ENCODE results near the gene MED16. TPM values are rescaled to one million over a fixed set of nuclear protein-coding genes. Genes with fewer than 3 reads are reported as not detected.

The MED16 gene
- total and polyA plus RNA-seq, 2 of the 13 experiments (the other 11 are each of a cell fraction or from before 2014, with no cell fraction given): 13.3 to 14.8 TPM

DNA sequence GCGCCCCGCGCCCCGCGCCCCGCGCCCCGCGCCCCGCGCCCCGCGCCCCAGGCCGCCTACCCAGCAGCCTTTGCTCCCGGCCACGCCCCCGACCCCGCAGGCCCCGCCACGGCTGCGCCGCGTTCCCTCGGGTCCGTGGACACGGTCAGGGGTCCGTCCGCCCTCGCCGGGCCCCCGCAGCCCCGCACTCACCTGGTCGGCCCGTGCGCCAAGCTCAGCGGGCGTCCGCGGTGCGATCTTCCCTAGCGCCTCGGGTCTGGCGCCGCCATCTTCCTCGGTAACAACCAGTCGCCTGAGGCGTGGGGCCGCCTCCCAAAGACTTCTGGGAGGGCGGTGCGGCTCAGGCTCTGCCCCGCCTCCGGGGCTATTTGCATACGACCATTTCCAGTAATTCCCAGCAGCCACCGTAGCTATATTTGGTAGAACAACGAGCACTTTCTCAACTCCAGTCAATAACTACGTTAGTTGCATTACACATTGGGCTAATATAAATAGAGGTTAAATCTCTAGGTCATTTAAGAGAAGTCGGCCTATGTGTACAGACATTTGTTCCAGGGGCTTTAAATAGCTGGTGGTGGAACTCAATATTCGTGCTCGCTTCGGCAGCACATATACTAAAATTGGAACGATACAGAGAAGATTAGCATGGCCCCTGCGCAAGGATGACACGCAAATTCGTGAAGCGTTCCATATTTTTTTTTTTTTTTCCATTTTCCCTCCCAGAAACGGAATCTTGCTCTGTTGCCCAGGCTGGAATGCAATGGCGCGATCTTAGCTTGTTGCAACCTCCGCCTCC, at the start of gene MED16, which contains the start of gene RNU6-9 (continued):
- TF ChIP-seq, protein P1, sequence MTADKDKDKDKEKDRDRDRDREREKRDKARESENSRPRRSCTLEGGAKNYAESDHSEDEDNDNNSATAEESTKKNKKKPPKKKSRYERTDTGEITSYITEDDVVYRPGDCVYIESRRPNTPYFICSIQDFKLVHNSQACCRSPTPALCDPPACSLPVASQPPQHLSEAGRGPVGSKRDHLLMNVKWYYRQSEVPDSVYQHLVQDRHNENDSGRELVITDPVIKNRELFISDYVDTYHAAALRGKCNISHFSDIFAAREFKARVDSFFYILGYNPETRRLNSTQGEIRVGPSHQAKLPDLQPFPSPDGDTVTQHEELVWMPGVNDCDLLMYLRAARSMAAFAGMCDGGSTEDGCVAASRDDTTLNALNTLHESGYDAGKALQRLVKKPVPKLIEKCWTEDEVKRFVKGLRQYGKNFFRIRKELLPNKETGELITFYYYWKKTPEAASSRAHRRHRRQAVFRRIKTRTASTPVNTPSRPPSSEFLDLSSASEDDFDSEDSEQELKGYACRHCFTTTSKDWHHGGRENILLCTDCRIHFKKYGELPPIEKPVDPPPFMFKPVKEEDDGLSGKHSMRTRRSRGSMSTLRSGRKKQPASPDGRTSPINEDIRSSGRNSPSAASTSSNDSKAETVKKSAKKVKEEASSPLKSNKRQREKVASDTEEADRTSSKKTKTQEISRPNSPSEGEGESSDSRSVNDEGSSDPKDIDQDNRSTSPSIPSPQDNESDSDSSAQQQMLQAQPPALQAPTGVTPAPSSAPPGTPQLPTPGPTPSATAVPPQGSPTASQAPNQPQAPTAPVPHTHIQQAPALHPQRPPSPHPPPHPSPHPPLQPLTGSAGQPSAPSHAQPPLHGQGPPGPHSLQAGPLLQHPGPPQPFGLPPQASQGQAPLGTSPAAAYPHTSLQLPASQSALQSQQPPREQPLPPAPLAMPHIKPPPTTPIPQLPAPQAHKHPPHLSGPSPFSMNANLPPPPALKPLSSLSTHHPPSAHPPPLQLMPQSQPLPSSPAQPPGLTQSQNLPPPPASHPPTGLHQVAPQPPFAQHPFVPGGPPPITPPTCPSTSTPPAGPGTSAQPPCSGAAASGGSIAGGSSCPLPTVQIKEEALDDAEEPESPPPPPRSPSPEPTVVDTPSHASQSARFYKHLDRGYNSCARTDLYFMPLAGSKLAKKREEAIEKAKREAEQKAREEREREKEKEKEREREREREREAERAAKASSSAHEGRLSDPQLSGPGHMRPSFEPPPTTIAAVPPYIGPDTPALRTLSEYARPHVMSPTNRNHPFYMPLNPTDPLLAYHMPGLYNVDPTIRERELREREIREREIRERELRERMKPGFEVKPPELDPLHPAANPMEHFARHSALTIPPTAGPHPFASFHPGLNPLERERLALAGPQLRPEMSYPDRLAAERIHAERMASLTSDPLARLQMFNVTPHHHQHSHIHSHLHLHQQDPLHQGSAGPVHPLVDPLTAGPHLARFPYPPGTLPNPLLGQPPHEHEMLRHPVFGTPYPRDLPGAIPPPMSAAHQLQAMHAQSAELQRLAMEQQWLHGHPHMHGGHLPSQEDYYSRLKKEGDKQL (CRISPR knock-in tag; IDR thresholded peaks at IDR 0.05; ENCODE audit: low read depth): no peak
- no peak for TF ChIP-seq ZNF468 (CRISPR knock-in tag; IDR thresholded peaks at IDR 0.05)
- TF ChIP-seq BRD4 (CRISPR knock-in tag; IDR thresholded peaks at IDR 0.05): no peak
- no peak for TF ChIP-seq ZNF34 (CRISPR knock-in tag; IDR thresholded peaks at IDR 0.05; ENCODE audit: borderline replicate concordance)
- TF ChIP-seq RAD21 (CRISPR knock-in tag; IDR thresholded peaks at IDR 0.05): peak; percentile 59
- no peak for TF ChIP-seq ZFP62 (CRISPR knock-in tag; IDR thresholded peaks at IDR 0.05)
- TF ChIP-seq CENPT (CRISPR knock-in tag; IDR thresholded peaks at IDR 0.05; ENCODE audit: low read depth): no peak
- no peak for TF ChIP-seq HMGA1 (CRISPR knock-in tag; conservative IDR thresholded peaks at IDR 0.05)
- TF ChIP-seq SRY (CRISPR knock-in tag; IDR thresholded peaks at IDR 0.05): peak; percentile 78; the same call in 1 of the 2 replicates
- TF ChIP-seq RARG (CRISPR knock-in tag; IDR thresholded peaks at IDR 0.05; ENCODE audit: low read depth): no peak
- peak; percentile 40; the same call in 1 of the 2 replicates for TF ChIP-seq RXRB (CRISPR knock-in tag; IDR thresholded peaks at IDR 0.05; ENCODE audit: borderline replicate concordance)
- peak; percentile 58 for TF ChIP-seq GABPB1 (CRISPR knock-in tag; IDR thresholded peaks at IDR 0.05)
- peak; percentile 71; the same call in 1 of the 2 replicates for TF ChIP-seq REL (CRISPR knock-in tag; conservative IDR thresholded peaks at IDR 0.05)
- peak; percentile 37 for TF ChIP-seq TBL1XR1 (IDR thresholded peaks at IDR 0.05; ENCODE audit: borderline replicate concordance, low read length, partially characterized antibody)
- TF ChIP-seq, protein P2, sequence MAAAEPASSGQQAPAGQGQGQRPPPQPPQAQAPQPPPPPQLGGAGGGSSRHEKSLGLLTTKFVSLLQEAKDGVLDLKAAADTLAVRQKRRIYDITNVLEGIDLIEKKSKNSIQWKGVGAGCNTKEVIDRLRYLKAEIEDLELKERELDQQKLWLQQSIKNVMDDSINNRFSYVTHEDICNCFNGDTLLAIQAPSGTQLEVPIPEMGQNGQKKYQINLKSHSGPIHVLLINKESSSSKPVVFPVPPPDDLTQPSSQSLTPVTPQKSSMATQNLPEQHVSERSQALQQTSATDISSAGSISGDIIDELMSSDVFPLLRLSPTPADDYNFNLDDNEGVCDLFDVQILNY (CRISPR knock-in tag; conservative IDR thresholded peaks at IDR 0.05): peak; percentile 51; the same call in 1 of the 2 replicates
- no peak for TF ChIP-seq ZKSCAN1 (IDR thresholded peaks at IDR 0.05; ENCODE audit: low read length)
- peak; percentile 43; the same call in 1 of the 2 replicates for TF ChIP-seq ZNF766 (CRISPR knock-in tag; IDR thresholded peaks at IDR 0.05; ENCODE audit: borderline replicate concordance)
- peak; percentile 95 for TF ChIP-seq ZNF24 (IDR thresholded peaks at IDR 0.05)
- TF ChIP-seq EP300 (IDR thresholded peaks at IDR 0.05; ENCODE audit: low read depth in 2 of 2, low read length in 2 of 2): no peak
- no peak for TF ChIP-seq EP300 (CRISPR knock-in tag; IDR thresholded peaks at IDR 0.05; ENCODE audit: borderline replicate concordance)
- TF ChIP-seq, protein P3, sequence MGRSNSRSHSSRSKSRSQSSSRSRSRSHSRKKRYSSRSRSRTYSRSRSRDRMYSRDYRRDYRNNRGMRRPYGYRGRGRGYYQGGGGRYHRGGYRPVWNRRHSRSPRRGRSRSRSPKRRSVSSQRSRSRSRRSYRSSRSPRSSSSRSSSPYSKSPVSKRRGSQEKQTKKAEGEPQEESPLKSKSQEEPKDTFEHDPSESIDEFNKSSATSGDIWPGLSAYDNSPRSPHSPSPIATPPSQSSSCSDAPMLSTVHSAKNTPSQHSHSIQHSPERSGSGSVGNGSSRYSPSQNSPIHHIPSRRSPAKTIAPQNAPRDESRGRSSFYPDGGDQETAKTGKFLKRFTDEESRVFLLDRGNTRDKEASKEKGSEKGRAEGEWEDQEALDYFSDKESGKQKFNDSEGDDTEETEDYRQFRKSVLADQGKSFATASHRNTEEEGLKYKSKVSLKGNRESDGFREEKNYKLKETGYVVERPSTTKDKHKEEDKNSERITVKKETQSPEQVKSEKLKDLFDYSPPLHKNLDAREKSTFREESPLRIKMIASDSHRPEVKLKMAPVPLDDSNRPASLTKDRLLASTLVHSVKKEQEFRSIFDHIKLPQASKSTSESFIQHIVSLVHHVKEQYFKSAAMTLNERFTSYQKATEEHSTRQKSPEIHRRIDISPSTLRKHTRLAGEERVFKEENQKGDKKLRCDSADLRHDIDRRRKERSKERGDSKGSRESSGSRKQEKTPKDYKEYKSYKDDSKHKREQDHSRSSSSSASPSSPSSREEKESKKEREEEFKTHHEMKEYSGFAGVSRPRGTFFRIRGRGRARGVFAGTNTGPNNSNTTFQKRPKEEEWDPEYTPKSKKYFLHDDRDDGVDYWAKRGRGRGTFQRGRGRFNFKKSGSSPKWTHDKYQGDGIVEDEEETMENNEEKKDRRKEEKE (IDR thresholded peaks at IDR 0.05): no peak
- TF ChIP-seq CCAR2 (optimal IDR thresholded peaks at IDR 0.05; ENCODE audit: low read depth, low read length): no peak
